RWPE2 (cell line): ENCODE measurements around the gene XRCC3.

ENCODE experiments used
- ATAC-seq: fragments of 200-7000 bp; cut with Tn5 transposase; 3 replicates; pipeline ENCODE4 v1.9.1; 2021; ENCODE audit warnings: low read depth
- DNase-seq: peaks from one replicate; pipeline ENCODE4 v3.0.0-alpha.2; 2020; ENCODE audit warnings: low spot score
- H3K27ac ChIP-seq: fragments of 450-650 bp; 2 replicates; pipeline ENCODE4 v1.5.1; 2017; ENCODE audit warnings: mild to moderate bottlenecking; ENCODE audit not compliant: poor library complexity, severe bottlenecking
- H3K27me3 ChIP-seq: fragments of 250-450 bp; sonication (Bioruptor Pico); 2 replicates; pipeline ENCODE4 v1.5.1; 2021; ENCODE audit warnings: mild to moderate bottlenecking, moderate library complexity; ENCODE audit not compliant: insufficient read depth, poor library complexity, severe bottlenecking
- H3K36me3 ChIP-seq: fragments of 250-450 bp; sonication (Bioruptor Pico); 2 replicates; pipeline ENCODE4 v1.5.1; 2020; ENCODE audit warnings: low read depth, mild to moderate bottlenecking, moderate library complexity
- H3K4me1 ChIP-seq: fragments of 250-450 bp; sonication (Bioruptor Pico); 2 replicates; pipeline ENCODE4 v1.5.1; 2021; ENCODE audit warnings: mild to moderate bottlenecking, moderate library complexity; ENCODE audit not compliant: insufficient read depth, poor library complexity, severe bottlenecking
- H3K4me3 ChIP-seq: fragments of 250-450 bp; sonication (Bioruptor Pico); 2 replicates; pipeline ENCODE4 v1.5.1; 2021; ENCODE audit warnings: mild to moderate bottlenecking, moderate library complexity; ENCODE audit not compliant: severe bottlenecking
- H3K9me3 ChIP-seq: fragments of 250-450 bp; sonication (Bioruptor Pico); 2 replicates; pipeline ENCODE4 v1.5.1; 2021; ENCODE audit warnings: mild to moderate bottlenecking, moderate library complexity; ENCODE audit not compliant: severe bottlenecking
- CTCF ChIP-seq: fragments of 450-650 bp; IDR thresholded peaks from one replicate; pipeline ENCODE4 v1.5.1; 2017; ENCODE audit warnings: mild to moderate bottlenecking, moderate library complexity; ENCODE audit not compliant: poor library complexity, severe bottlenecking

The XRCC3 gene

DNA sequence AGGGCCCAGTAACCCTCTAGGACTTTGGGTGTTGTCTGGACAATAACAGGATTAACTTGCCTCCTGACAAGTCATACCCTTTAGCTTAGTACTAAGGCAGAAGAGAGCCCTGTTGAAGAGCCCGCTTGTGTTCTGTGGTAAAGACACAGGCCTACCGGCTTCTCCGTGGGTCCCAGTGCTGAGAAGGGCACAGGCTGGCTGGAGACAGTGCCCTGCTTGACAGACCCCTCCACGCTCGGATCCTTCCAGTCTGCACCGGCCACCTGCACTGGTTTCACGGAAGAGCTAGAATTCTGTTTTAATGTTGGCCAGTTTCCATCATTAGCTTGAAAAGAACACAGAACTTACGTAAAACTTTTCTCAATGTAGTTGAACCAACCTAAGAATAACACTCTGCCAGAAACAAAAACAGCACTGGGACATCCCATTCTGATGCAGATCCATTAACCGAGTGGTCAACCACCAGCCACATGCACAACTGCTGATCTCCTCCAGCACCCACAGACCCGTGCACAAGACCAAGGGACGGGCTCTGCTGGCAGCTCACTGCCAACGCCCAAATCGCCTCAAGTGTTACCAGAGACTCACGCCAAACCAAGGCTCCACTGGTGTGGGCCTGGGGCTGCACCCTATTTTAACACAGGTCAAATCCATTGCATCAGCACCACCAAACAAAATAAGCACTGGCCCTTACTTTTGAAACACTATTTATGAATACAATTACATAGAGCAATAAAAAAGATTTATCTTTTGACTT, 27.4 kb upstream of the XRCC3 start:
- DNase-seq: no peak
- Histone ChIP-seq H3K27ac (no peak overlapping the region), H3K36me3 (peaks cover 15% of the 10 kb centered on the region)

DNA sequence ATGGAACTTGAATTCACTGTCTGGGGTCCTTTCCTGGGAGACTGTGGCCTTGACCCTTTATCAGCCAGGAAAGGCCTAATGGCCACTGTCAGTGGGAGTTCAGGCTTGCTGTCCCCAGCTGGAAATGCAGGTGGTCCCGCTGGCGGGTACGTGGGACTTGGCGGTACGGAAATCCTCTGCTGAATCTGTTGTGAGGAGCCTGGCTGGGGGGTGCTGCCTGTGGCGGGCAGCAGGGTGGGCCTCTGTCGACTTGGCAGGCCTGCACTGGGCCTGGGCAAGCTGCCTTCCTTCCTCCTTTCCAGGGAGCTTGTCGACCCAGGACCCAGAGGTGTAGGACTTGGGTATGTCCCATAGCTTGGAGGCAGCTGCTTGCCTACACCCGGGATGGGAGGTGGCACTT, 26.6 kb upstream of the XRCC3 start:
- DNase-seq (peak; percentile 55), ATAC-seq (no peak)
- no peaks in the 10 kb centered on the region for H3K9me3 ChIP-seq
- no peak overlapping the region for H3K27ac ChIP-seq
- no peaks in the 10 kb centered on the region for H3K4me1 ChIP-seq
- H3K4me3 ChIP-seq: no peak overlapping the region
- H3K27me3 ChIP-seq: no peaks in the 10 kb centered on the region
- peaks cover 15% of the 10 kb centered on the region for H3K36me3 ChIP-seq
- TF ChIP-seq CTCF: no peak

More for the DNA sequence above, 27.4 kb upstream of the XRCC3 start:
- no peaks in the 10 kb centered on the region for H3K9me3 ChIP-seq
- H3K4me1 ChIP-seq: no peaks in the 10 kb centered on the region
- no peak for ATAC-seq
- H3K4me3 ChIP-seq: no peak overlapping the region
- no peak for TF ChIP-seq CTCF
- H3K27me3 ChIP-seq: no peaks in the 10 kb centered on the region

GRCh38 chr14:103740991-103741689, 25.9 kb upstream of the XRCC3 start:
- Histone ChIP-seq H3K27me3 (no peaks in the 10 kb centered on the region), H3K9me3 (no peaks in the 10 kb centered on the region), H3K36me3 (peaks cover 18% of the 10 kb centered on the region), H3K4me1 (no peaks in the 10 kb centered on the region), H3K4me3 (no peak overlapping the region), H3K27ac (no peak overlapping the region)
- DNase-seq: no peak
- TF ChIP-seq CTCF: no peak
- ATAC-seq: no peak

DNA sequence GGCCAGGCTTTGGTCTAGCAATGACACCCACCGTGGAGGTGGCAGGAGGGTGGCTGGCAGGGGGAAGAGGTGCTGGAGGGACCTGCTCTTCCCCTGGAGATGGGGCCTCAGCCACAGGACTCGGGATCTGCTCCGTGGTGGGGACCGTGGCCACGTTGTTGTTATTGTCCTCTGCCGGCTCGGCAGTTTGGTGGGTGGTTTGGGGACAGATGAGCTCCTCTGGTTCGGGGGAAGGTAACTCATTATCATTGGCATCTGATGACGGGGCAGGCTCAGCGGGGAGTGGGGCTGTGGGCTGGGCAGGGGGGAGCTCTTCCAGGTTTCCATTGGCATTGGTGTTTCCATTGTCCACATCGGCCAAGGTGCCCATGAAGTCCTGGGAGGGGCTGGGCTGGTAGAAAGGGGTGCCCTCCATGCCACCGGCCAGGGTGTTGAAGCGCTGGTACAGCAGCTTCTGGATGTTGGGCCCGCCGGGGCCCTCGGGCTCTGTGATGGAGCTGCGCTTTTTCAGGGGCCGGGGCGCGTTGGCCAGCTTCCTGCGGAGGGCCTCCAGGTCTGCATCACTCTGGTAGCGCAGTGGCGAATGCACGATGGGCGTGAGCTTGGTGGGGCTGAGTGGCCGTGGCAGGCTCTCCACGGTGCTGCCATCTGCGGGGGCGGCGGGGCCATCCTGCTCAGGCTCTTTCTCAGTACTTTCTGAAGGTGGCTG, 24.7 kb upstream of the XRCC3 start:
- Histone ChIP-seq H3K27ac (no peak overlapping the region), H3K4me1 (no peaks in the 10 kb centered on the region), H3K36me3 (peaks cover 18% of the 10 kb centered on the region), H3K27me3 (no peaks in the 10 kb centered on the region), H3K9me3 (no peaks in the 10 kb centered on the region), H3K4me3 (no peak overlapping the region)
- peak; percentile 67 for DNase-seq
- ATAC-seq: no peak
- TF ChIP-seq CTCF: no peak

DNA sequence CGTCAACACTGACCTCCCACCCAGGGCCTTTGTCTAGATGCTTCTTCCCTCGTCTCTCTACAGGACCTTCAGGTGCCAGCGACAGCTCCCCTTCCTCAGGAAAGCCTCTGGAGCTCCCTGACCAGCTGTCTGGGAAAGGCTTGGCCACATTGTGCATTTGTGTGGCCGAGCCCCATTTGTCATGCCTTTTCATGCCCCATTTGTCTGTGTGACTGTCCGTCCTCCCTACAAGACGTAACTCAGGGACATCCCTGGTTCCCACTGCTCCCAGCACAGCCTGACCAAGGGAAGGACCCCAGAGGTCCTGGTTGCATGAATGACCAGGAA, 24.2 kb upstream of the XRCC3 start:
- Histone ChIP-seq H3K4me1 (no peaks in the 10 kb centered on the region), H3K27me3 (no peaks in the 10 kb centered on the region), H3K36me3 (peaks cover 23% of the 10 kb centered on the region), H3K4me3 (no peak overlapping the region), H3K27ac (no peak overlapping the region), H3K9me3 (no peaks in the 10 kb centered on the region)
- ATAC-seq (no peak), DNase-seq (no peak)
- TF ChIP-seq CTCF: no peak
